CD4-positive, alpha-beta T cell treated with Interleukin-15 for 4 hours (primary cell): ENCODE measurements around the gene COPB2.
A peak's percentile ranks its signal among the peaks of the same experiment; 100 is the strongest.
"Not testable (repeated sequence)": the region's sequence is repeated elsewhere in the genome, so short reads cannot be mapped to it uniquely, and the experiment has no call there.

ENCODE experiments used
- DNase-seq: peaks from one replicate; pipeline ENCODE4 v3.0.0-alpha.2; 2020; ENCODE audit warnings: low spot score

Gene COPB2

GRCh38 chr3:139389552-139390368, at the start of gene COPB2:
TSS of gene COPB2 (minus strand) at chr3:139389647. CDS start at chr3:139389550, 97 bp downstream.
- peak; percentile 96 for DNase-seq

- no peak for DNase-seq
Observed at GRCh38 chr3:139434764-139435307, 45.4 kb upstream of the COPB2 start.

GRCh38 chr3:139434228-139434627, 44.8 kb upstream of the COPB2 start:
- no peak for DNase-seq

GRCh38 chr3:139433089-139433488, 43.6 kb upstream of the COPB2 start:
- DNase-seq, result no peak

GRCh38 chr3:139430493-139430892, 41.0 kb upstream of the COPB2 start:
- no peak for DNase-seq

GRCh38 chr3:139427283-139428060, 38.0 kb upstream of the COPB2 start:
- peak; percentile 48 for DNase-seq

- no peak for DNase-seq
Observed at GRCh38 chr3:139425745-139426400, 36.4 kb upstream of the COPB2 start.

GRCh38 chr3:139423232-139423631, 33.8 kb upstream of the COPB2 start:
- DNase-seq, result no peak

GRCh38 chr3:139421460-139421859, 32.0 kb upstream of the COPB2 start:
- DNase-seq, result no peak

- no peak for DNase-seq
Observed at GRCh38 chr3:139421040-139421439, 31.6 kb upstream of the COPB2 start.

- DNase-seq, result no peak
Observed at GRCh38 chr3:139418144-139418543, 28.7 kb upstream of the COPB2 start.

- DNase-seq, result no peak
Observed at GRCh38 chr3:139416275-139416674, 26.8 kb upstream of the COPB2 start.

- DNase-seq, result no peak
Observed at GRCh38 chr3:139414608-139415224, 25.3 kb upstream of the COPB2 start.

- DNase-seq, result not testable (repeated sequence)
Observed at GRCh38 chr3:139412891-139413290, 23.4 kb upstream of the COPB2 start.

- DNase-seq, result not testable (repeated sequence)
Observed at GRCh38 chr3:139401155-139401554, 11.7 kb upstream of the COPB2 start.

GRCh38 chr3:139396707-139397106, 7.3 kb upstream of the COPB2 start:
- DNase-seq, result no peak

- DNase-seq, result no peak
Observed at GRCh38 chr3:139394116-139394515, 4.7 kb upstream of the COPB2 start.

GRCh38 chr3:139388821-139389551, 461 bp downstream of the COPB2 start:
- peak; percentile 17 for DNase-seq

GRCh38 chr3:139388077-139388476, 1.4 kb downstream of the COPB2 start:
- no peak for DNase-seq

- DNase-seq, result not testable (repeated sequence)
Observed at GRCh38 chr3:139382291-139382690, 7.2 kb downstream of the COPB2 start.

- DNase-seq, result no peak
Observed at GRCh38 chr3:139380575-139380974, 8.9 kb downstream of the COPB2 start.
